Measurements from ENCODE around the gene TRMT1.

GRCh38 chr19:13057744-13058143 is 58.8 kb downstream of the TRMT1 start:
- TF ChIP-seq ELF4 (CRISPR knock-in tag; IDR thresholded peaks at IDR 0.05; ENCODE audit: low read depth) (no peak), USF2 (CRISPR knock-in tag; IDR thresholded peaks at IDR 0.05) (no peak), KAT7 (CRISPR knock-in tag; IDR thresholded peaks at IDR 0.05; ENCODE audit: borderline replicate concordance) (no peak), ZNF671 (CRISPR knock-in tag; IDR thresholded peaks at IDR 0.05) (no peak), NFYB (CRISPR knock-in tag; conservative IDR thresholded peaks at IDR 0.05; ENCODE audit: low read depth) (no peak), ZNF317 (CRISPR knock-in tag; IDR thresholded peaks at IDR 0.05; ENCODE audit: borderline replicate concordance, low read depth) (no peak), NR2C2 (CRISPR knock-in tag; IDR thresholded peaks at IDR 0.05) (no peak), FOXK1 (CRISPR knock-in tag; IDR thresholded peaks at IDR 0.05) (no peak), TP53 (CRISPR knock-in tag; IDR thresholded peaks at IDR 0.05) (no peak), IRF2 (CRISPR knock-in tag; IDR thresholded peaks at IDR 0.05; ENCODE audit: borderline replicate concordance, low read depth) (no peak)
- TF ChIP-seq, protein P1, sequence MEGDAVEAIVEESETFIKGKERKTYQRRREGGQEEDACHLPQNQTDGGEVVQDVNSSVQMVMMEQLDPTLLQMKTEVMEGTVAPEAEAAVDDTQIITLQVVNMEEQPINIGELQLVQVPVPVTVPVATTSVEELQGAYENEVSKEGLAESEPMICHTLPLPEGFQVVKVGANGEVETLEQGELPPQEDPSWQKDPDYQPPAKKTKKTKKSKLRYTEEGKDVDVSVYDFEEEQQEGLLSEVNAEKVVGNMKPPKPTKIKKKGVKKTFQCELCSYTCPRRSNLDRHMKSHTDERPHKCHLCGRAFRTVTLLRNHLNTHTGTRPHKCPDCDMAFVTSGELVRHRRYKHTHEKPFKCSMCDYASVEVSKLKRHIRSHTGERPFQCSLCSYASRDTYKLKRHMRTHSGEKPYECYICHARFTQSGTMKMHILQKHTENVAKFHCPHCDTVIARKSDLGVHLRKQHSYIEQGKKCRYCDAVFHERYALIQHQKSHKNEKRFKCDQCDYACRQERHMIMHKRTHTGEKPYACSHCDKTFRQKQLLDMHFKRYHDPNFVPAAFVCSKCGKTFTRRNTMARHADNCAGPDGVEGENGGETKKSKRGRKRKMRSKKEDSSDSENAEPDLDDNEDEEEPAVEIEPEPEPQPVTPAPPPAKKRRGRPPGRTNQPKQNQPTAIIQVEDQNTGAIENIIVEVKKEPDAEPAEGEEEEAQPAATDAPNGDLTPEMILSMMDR (IDR thresholded peaks at IDR 0.05): no peak
- TF ChIP-seq, protein P2, sequence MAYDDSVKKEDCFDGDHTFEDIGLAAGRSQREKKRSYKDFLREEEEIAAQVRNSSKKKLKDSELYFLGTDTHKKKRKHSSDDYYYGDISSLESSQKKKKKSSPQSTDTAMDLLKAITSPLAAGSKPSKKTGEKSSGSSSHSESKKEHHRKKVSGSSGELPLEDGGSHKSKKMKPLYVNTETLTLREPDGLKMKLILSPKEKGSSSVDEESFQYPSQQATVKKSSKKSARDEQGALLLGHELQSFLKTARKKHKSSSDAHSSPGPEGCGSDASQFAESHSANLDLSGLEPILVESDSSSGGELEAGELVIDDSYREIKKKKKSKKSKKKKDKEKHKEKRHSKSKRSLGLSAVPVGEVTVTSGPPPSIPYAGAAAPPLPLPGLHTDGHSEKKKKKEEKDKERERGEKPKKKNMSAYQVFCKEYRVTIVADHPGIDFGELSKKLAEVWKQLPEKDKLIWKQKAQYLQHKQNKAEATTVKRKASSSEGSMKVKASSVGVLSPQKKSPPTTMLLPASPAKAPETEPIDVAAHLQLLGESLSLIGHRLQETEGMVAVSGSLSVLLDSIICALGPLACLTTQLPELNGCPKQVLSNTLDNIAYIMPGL (CRISPR knock-in tag; IDR thresholded peaks at IDR 0.05): no peak
- TF ChIP-seq, protein P3, sequence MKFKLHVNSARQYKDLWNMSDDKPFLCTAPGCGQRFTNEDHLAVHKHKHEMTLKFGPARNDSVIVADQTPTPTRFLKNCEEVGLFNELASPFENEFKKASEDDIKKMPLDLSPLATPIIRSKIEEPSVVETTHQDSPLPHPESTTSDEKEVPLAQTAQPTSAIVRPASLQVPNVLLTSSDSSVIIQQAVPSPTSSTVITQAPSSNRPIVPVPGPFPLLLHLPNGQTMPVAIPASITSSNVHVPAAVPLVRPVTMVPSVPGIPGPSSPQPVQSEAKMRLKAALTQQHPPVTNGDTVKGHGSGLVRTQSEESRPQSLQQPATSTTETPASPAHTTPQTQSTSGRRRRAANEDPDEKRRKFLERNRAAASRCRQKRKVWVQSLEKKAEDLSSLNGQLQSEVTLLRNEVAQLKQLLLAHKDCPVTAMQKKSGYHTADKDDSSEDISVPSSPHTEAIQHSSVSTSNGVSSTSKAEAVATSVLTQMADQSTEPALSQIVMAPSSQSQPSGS (CRISPR knock-in tag; IDR thresholded peaks at IDR 0.05; ENCODE audit: borderline replicate concordance, low read depth): no peak

Measured in WTC11 (cell line).